ENCODE measurements around the gene SEPTIN5. TPM values are rescaled to one million over a fixed set of nuclear protein-coding genes. Genes with fewer than 3 reads are reported as not detected.

SEPTIN5 gene
- polyA plus RNA-seq, 1 of the 3 experiments (the other 2 are of a cell fraction), result 14.0 TPM

DNA sequence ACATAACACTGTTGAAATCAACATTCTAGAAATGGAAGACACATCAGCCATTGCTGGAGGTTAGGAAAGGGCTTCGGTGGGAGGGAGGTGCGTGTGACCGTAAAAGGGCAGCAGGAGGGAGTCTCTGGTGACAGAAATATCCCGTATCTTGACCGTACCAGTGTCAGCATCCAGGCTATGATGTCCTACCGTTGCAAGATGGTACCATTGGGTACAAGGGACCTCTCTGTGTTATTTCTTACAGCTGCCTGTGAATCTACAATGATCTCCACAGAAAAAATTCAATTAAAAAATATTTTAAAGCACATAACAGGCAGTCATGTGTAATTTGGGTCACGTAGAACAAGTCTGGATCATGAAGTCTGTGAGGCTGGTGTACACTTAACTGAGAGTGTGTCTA lies 27.4 kb upstream of the SEPTIN5 start:
- no peaks in the 10 kb centered on the region for H3K9me2 ChIP-seq
- no peak overlapping the region for H3K4me3 ChIP-seq (ENCODE audit: low read depth in 2 of 2, low read length in 1 of 2)
- no peaks in the 10 kb centered on the region for H3F3A ChIP-seq (replicated peaks; ENCODE audit: insufficient read depth)
- no peak overlapping the region for H3K9ac ChIP-seq
- H3K27me3 ChIP-seq (ENCODE audit: insufficient read depth), result no peaks in the 10 kb centered on the region
- H3K4me1 ChIP-seq (ENCODE audit: control insufficient read depth in 1 of 2, insufficient read depth in 2 of 2, low read depth in 1 of 2, low read length in 1 of 2), result no peaks in the 10 kb centered on the region; a peak in 1 of 4 replicates
- no peaks in the 10 kb centered on the region for H3K79me2 ChIP-seq (ENCODE audit: insufficient read depth)
- CTCF ChIA-PET, result interaction anchor here (1.1 to 1.2 kb wide), 2 partner anchors 31 to 57 kb away, joined by 3 read pairs; no protein-coding TSS in a partner anchor
- H4K20me1 ChIP-seq (ENCODE audit: insufficient read depth), result no peaks in the 10 kb centered on the region
- H3K36me3 ChIP-seq (replicated peaks in 1 of 2; ENCODE audit: control insufficient read depth in 1 of 2, insufficient read depth in 2 of 2, low read length in 1 of 2), result no peaks in the 10 kb centered on the region
- H3K9me3 ChIP-seq, result no peaks in the 10 kb centered on the region
- 69% methylated on average over 7 of the region's 7 CpGs for WGBS (ENCODE audit: low lambda C conversion rate)
- H2AFZ ChIP-seq (ENCODE audit: low read depth), result no peak overlapping the region
- DNase-seq, result no peak
- POLR2A ChIA-PET, result no interaction called here
- H3K4me2 ChIP-seq, result no peak overlapping the region
- TF ChIP-seq EP300 (IDR thresholded peaks at IDR 0.05; ENCODE audit: borderline replicate concordance in 1 of 2, low read depth in 1 of 2, low read length in 1 of 2), result no peak
- TF ChIP-seq GABPA (IDR thresholded peaks at IDR 0.05; ENCODE audit: low read depth), result no peak
- TF ChIP-seq RXRA (IDR thresholded peaks at IDR 0.05; ENCODE audit: borderline replicate concordance, low read depth), result no peak
- TF ChIP-seq MEF2A (IDR thresholded peaks at IDR 0.05; ENCODE audit: borderline replicate concordance, low read depth), result no peak
- no peak for TF ChIP-seq JUND (IDR thresholded peaks at IDR 0.05)
- TF ChIP-seq, protein P1, sequence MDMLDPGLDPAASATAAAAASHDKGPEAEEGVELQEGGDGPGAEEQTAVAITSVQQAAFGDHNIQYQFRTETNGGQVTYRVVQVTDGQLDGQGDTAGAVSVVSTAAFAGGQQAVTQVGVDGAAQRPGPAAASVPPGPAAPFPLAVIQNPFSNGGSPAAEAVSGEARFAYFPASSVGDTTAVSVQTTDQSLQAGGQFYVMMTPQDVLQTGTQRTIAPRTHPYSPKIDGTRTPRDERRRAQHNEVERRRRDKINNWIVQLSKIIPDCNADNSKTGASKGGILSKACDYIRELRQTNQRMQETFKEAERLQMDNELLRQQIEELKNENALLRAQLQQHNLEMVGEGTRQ (IDR thresholded peaks at IDR 0.05; ENCODE audit: borderline replicate concordance, low read depth, low read length), result no peak
- H3K27ac ChIP-seq (ENCODE audit: low read depth in 2 of 2, low read length in 1 of 2), result no peak overlapping the region

DNA sequence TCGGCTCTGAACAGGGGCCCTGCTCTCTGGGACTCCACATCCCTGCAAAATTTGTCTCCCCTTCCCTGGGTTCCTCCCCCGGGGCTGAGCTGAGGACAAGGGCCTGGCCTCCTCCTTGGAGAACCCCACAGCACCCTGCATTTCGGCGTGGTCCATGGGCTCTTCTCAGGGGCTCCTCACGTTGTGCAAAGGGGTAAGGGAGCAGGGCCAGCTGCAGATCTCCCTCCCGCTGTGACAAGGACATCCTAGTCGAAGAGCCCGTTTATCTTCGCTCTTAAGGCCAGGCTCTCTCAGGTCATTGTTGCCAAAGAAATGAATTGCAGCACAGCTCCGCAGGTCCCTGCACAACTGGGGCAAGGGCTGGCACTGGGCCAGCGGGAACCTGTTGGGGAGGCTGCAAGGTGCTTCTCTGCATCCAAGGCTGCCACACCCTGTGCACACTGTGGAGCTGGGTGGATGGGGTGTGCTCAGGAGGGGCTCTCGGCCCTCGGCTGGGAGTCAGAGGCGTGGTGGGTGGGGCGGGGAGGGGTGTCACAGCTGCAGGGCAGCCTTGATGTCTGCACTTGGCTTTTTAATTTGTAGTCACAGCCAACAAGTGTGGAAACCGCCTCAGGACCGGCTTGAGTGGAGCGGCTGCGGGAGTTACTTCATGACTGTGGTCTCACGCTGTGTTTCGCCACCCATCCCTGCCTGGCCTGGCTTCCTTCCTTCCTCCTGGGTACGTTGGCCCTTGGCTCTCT lies 26.6 kb upstream of the SEPTIN5 start:
- Histone ChIP-seq H3K4me3 (ENCODE audit: low read depth in 2 of 2, low read length in 1 of 2) (no peak overlapping the region), H3F3A (replicated peaks; ENCODE audit: insufficient read depth) (no peaks in the 10 kb centered on the region), H4K20me1 (ENCODE audit: insufficient read depth) (no peaks in the 10 kb centered on the region), H2AFZ (ENCODE audit: low read depth) (no peak overlapping the region), H3K27me3 (ENCODE audit: insufficient read depth) (no peaks in the 10 kb centered on the region), H3K9ac (no peak overlapping the region), H3K9me3 (no peaks in the 10 kb centered on the region), H3K27ac (ENCODE audit: low read depth in 2 of 2, low read length in 1 of 2) (no peak overlapping the region), H3K36me3 (replicated peaks in 1 of 2; ENCODE audit: control insufficient read depth in 1 of 2, insufficient read depth in 2 of 2, low read length in 1 of 2) (no peaks in the 10 kb centered on the region), H3K79me2 (ENCODE audit: insufficient read depth) (no peaks in the 10 kb centered on the region), H3K4me1 (ENCODE audit: control insufficient read depth in 1 of 2, insufficient read depth in 2 of 2, low read depth in 1 of 2, low read length in 1 of 2) (no peaks in the 10 kb centered on the region; a peak in 1 of 4 replicates), H3K9me2 (no peaks in the 10 kb centered on the region), H3K4me2 (no peak overlapping the region)
- 59% methylated on average over 14 of the region's 22 CpGs for WGBS (ENCODE audit: low lambda C conversion rate)
- CTCF ChIA-PET, result interaction anchor here (1.1 to 4.9 kb wide), 3 partner anchors 8 to 58 kb away, joined by 3 to 31 read pairs (median 3); no protein-coding TSS in a partner anchor
- no peak for DNase-seq
- POLR2A ChIA-PET, result interaction anchor here (0.7 kb wide), 1 partner anchor 55 kb away, joined by 3 read pairs; no protein-coding TSS in a partner anchor
- TF ChIP-seq ELF1 (IDR thresholded peaks at IDR 0.05) (no peak), EZH2phosphoT487 (IDR thresholded peaks at IDR 0.05; ENCODE audit: borderline replicate concordance, low read depth) (no peak), SMC3 (IDR thresholded peaks at IDR 0.05; ENCODE audit: low read depth, low read length) (no peak), RCOR1 (IDR thresholded peaks at IDR 0.05; ENCODE audit: low read length) (no peak), MXI1 (IDR thresholded peaks at IDR 0.05; ENCODE audit: low read depth, low read length) (no peak), FOXM1 (IDR thresholded peaks at IDR 0.05; ENCODE audit: low read depth) (no peak), EP300 (IDR thresholded peaks at IDR 0.05; ENCODE audit: borderline replicate concordance in 1 of 2, low read depth in 1 of 2, low read length in 1 of 2) (no peak), FOXJ3 (CRISPR knock-in tag; IDR thresholded peaks at IDR 0.05) (no peak), TAF1 (IDR thresholded peaks at IDR 0.05; ENCODE audit: borderline replicate concordance, low read depth, low read length) (no peak), GABPA (IDR thresholded peaks at IDR 0.05; ENCODE audit: low read depth) (no peak), NFIC (IDR thresholded peaks at IDR 0.05; ENCODE audit: borderline replicate concordance) (no peak), JUND (IDR thresholded peaks at IDR 0.05) (no peak), YY1 (IDR thresholded peaks at IDR 0.05; ENCODE audit: low read depth) (no peak), CHD2 (IDR thresholded peaks at IDR 0.05; ENCODE audit: low read length, partially characterized antibody) (no peak), NRF1 (IDR thresholded peaks at IDR 0.05; ENCODE audit: low read depth, low read length) (no peak)
- TF ChIP-seq, protein P2, sequence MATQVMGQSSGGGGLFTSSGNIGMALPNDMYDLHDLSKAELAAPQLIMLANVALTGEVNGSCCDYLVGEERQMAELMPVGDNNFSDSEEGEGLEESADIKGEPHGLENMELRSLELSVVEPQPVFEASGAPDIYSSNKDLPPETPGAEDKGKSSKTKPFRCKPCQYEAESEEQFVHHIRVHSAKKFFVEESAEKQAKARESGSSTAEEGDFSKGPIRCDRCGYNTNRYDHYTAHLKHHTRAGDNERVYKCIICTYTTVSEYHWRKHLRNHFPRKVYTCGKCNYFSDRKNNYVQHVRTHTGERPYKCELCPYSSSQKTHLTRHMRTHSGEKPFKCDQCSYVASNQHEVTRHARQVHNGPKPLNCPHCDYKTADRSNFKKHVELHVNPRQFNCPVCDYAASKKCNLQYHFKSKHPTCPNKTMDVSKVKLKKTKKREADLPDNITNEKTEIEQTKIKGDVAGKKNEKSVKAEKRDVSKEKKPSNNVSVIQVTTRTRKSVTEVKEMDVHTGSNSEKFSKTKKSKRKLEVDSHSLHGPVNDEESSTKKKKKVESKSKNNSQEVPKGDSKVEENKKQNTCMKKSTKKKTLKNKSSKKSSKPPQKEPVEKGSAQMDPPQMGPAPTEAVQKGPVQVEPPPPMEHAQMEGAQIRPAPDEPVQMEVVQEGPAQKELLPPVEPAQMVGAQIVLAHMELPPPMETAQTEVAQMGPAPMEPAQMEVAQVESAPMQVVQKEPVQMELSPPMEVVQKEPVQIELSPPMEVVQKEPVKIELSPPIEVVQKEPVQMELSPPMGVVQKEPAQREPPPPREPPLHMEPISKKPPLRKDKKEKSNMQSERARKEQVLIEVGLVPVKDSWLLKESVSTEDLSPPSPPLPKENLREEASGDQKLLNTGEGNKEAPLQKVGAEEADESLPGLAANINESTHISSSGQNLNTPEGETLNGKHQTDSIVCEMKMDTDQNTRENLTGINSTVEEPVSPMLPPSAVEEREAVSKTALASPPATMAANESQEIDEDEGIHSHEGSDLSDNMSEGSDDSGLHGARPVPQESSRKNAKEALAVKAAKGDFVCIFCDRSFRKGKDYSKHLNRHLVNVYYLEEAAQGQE (IDR thresholded peaks at IDR 0.05; ENCODE audit: low read depth, low read length), result no peak
- TF ChIP-seq, protein P3, sequence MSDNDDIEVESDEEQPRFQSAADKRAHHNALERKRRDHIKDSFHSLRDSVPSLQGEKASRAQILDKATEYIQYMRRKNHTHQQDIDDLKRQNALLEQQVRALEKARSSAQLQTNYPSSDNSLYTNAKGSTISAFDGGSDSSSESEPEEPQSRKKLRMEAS (IDR thresholded peaks at IDR 0.05; ENCODE audit: low read depth), result no peak
- TF ChIP-seq, protein P4, sequence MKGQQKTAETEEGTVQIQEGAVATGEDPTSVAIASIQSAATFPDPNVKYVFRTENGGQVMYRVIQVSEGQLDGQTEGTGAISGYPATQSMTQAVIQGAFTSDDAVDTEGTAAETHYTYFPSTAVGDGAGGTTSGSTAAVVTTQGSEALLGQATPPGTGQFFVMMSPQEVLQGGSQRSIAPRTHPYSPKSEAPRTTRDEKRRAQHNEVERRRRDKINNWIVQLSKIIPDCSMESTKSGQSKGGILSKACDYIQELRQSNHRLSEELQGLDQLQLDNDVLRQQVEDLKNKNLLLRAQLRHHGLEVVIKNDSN (IDR thresholded peaks at IDR 0.05; ENCODE audit: borderline replicate concordance, low read depth), result no peak
